H1 (cell line): ENCODE data around the gene DBH.

Experiments used
- CREB1 ChIP-seq: IDR thresholded peaks from 2 replicates; pipeline ENCODE4 v1.6.1; 2012; ENCODE audit warnings: inconsistent platforms
- CTCF ChIP-seq, 3 experiments: IDR thresholded peaks; 1 replicate in 2 of 3; 2 replicates in 1 of 3; pipeline versions ENCODE4 v1.5.1 to v1.6.1; 2011; ENCODE audit warnings: low read length in 3 of 3, mild to moderate bottlenecking in 3 of 3, inconsistent platforms in 2 of 3, low read depth in 1 of 3, moderate library complexity in 1 of 3; ENCODE audit not compliant: insufficient read depth in 1 of 3; ENCODE audit errors: control extremely low read depth in 1 of 3
- POLR2AphosphoS5 ChIP-seq: IDR thresholded peaks from 2 replicates; pipeline ENCODE4 v1.6.1; 2011; ENCODE audit warnings: low read depth, low read length
- SP1 ChIP-seq: IDR thresholded peaks from 2 replicates; pipeline ENCODE4 v1.6.1; 2011; ENCODE audit warnings: low read depth, low read length
- TAF1 ChIP-seq: IDR thresholded peaks from 2 replicates; pipeline ENCODE4 v1.6.1; 2011; ENCODE audit warnings: mild to moderate bottlenecking, low read depth, low read length

GRCh38 chr9:133604214-133604613, 31.9 kb upstream of the DBH start:
- TF ChIP-seq CTCF (IDR thresholded peaks at IDR 0.05; ENCODE audit: control extremely low read depth in 1 of 3, insufficient read depth in 1 of 3, low read depth in 1 of 3, low read length in 3 of 3) = peak in 2 of 3 experiments; percentile 9 to 27; a peak in 1 of 4 replicates
- no peak for TF ChIP-seq TAF1
- no peak for TF ChIP-seq CREB1
- TF ChIP-seq POLR2AphosphoS5 = no peak
- TF ChIP-seq SP1 = no peak
